Skeletal muscle tissue (tissue), 4 donors: ENCODE data around the gene RBP5. TPM values are rescaled to one million over a fixed set of nuclear protein-coding genes. Genes with fewer than 3 reads are reported as not detected.
A peak's percentile ranks its signal among the peaks of the same experiment; 100 is the strongest.

Experiments
- H3K27ac ChIP-seq: one replicate; pipeline ENCODE4 v1.7.0; 2013; ENCODE audit warnings: mild to moderate bottlenecking, low read depth, low read length, inconsistent platforms
- H3K27me3 ChIP-seq, 3 donors: one replicate each; pipeline ENCODE4 v1.7.0; 2013; ENCODE audit warnings: low read length in 3 of 3; ENCODE audit not compliant: control insufficient read depth in 3 of 3, insufficient read depth in 3 of 3
- H3K36me3 ChIP-seq, 3 donors: one replicate each; pipeline ENCODE4 v1.7.0; 2013; ENCODE audit warnings: low read length in 3 of 3; ENCODE audit not compliant: control insufficient read depth in 3 of 3, insufficient read depth in 3 of 3
- H3K4me1 ChIP-seq, 3 donors: one replicate each; pipeline ENCODE4 v1.7.0; 2013; ENCODE audit warnings: low read length in 3 of 3, mild to moderate bottlenecking in 3 of 3; ENCODE audit not compliant: control insufficient read depth in 3 of 3, insufficient read depth in 3 of 3
- H3K4me3 ChIP-seq, 3 donors: one replicate each; pipeline ENCODE4 v1.7.0; 2013; ENCODE audit warnings: low read length in 3 of 3
- H3K9ac ChIP-seq, 3 donors: one replicate each; pipeline ENCODE4 v1.7.0; 2013; ENCODE audit warnings: low read length in 3 of 3, mild to moderate bottlenecking in 3 of 3, moderate library complexity in 2 of 3, low read depth in 1 of 3
- H3K9me3 ChIP-seq, 3 donors: one replicate each; pipeline ENCODE4 v1.7.0; 2013; ENCODE audit warnings: low read length in 3 of 3; ENCODE audit not compliant: control insufficient read depth in 3 of 3
- total RNA-seq: library from RNA; depleted of rRNA; stranded (reverse); fragments of >200 nt; gene quantifications from one replicate; pipeline ENCODE4 v1.2.3, GENCODE V29; 2014
- donor health status: Osteomylitis.

The RBP5 gene
- total RNA-seq, 1 donor from 2014 or later = not detected

DNA sequence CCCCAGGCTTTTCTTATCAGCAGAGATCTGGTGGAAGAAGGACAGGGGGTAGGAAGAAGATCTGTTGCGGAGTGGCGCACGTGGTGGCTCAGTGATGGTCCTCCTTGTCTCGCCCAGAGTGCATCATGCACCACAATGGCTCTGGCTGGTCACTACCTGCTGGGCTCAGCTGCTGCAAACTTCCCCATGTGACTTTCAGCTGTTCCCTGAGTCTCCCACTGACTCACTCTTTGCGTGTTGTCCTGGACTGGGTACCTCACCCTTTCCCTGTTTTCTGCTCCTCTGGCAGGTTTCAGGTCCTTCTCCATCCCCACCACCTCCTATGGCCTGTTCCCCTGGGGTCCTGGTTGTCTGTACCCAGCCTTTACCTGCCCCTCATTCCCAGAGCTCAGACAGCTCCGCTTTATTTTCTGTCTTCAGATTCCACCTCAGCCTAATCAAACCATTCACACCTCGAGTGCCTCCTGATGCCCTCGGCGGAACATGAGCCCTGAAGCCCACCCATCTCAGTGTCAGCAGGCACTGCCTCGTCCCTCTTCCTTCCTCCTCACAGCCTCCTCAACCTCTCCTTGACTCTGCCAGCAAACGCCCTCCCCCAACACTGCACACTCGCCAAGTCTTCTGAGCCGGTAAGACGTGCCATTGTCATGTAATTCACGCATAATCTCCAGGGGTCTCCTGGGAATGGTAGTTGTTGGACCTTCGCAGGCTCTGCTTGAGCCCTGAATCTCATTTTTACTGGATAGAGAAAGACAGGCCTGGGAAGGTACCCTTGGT lies 38.3 kb downstream of the RBP5 start:
- Histone ChIP-seq H3K9me3 (no peaks in the 10 kb centered on the region), H3K4me1 (peaks cover 20 to 39% (median 24%) of the 10 kb centered on the region in 3 donors), H3K27me3 (no peaks in the 10 kb centered on the region), H3K9ac (peak overlapping the region; percentile 3 to 77 (median 45)), H3K36me3 (peaks cover 12 to 17% (median 13%) of the 10 kb centered on the region in 3 donors), H3K4me3 (peak overlapping the region; percentile 41 to 88 (median 64)), H3K27ac (peak overlapping the region; percentile 82)

DNA sequence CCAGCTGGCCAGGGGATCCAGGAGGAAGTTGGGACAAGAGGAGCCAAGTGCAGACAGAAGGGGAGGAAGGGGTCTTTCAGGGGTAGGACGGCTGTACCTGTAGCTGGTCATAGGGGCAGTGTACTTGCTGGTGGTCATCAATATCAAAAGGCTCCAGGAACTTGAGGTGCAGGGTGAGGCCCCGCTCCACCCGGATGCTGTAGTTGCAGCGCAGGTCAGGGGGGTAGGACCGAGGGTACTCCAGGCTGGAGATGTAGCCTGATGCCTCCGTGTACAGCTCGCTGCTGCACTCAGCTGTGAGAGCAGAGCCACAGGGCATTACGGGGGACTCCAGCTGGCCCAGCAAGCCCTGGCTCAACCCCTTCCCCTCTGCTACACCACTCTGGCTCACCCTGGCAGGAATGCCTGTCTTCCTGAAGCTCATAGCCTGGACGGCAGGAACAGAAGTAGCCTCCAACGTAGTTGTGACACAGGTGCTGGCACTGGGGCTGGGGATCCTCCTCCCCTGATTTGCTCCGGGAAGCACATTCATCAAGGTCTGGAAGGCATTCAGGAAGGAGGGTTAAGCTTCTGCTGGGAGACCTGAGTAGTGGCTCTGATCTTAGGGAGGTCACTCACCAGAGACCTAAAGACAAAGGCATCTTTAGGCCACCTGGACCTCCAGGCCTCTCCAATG lies 39.4 kb downstream of the RBP5 start:
- Histone ChIP-seq H3K9ac (no peak overlapping the region), H3K4me3 (no peak overlapping the region), H3K9me3 (no peaks in the 10 kb centered on the region), H3K27ac (peak overlapping the region; percentile 13), H3K4me1 (peaks cover 20 to 39% (median 24%) of the 10 kb centered on the region in 3 donors), H3K27me3 (no peaks in the 10 kb centered on the region), H3K36me3 (peaks cover 20 to 25% (median 23%) of the 10 kb centered on the region in 3 donors)

DNA sequence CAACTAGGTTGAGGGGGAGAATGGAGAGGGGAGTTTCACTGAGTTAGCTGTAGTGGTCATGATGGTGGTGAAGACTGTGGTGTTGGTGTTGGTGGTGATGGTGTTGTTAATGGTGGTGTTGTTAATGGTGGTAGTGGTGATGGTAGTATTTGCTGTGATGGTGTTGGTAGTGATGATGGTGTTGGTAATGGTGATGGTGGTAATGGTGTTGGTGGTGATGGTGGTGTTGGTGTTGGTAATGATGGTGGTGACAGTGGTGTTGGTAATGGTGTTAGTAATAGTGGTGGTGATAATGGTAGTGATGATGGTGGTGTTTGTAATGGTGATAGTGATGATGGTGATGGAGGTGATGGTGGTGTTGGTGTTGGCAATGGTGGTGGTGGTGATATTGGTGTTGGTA lies 45.6 kb downstream of the RBP5 start:
- Histone ChIP-seq H3K27ac (no peak overlapping the region), H3K4me1 (no peaks in the 10 kb centered on the region), H3K27me3 (no peaks in the 10 kb centered on the region), H3K36me3 (peaks cover 21 to 43% (median 26%) of the 10 kb centered on the region in 3 donors), H3K9ac (no peak overlapping the region), H3K9me3 (no peaks in the 10 kb centered on the region), H3K4me3 (no peak overlapping the region)

DNA sequence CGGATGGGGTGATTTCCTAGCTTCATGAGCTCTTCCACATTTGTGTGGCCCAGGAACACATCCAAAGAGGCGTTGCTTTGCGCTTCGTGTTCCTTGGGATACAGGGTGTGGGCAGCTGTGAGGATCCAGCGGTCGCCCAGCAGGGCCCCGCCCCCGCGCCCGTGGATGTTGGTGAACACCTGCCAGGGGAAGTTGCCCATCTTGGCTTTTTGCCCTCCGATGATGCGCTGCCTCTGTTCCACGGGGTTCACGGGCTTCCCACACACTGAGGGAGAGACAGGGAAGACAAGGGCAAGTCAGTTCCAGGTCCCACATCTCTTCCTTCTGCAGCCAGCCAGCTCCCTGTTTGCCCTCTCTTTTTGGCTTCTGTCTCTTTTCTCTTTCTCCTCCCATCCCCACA lies 47.7 kb downstream of the RBP5 start:
- H3K27me3 ChIP-seq = no peaks in the 10 kb centered on the region
- H3K4me1 ChIP-seq = no peaks in the 10 kb centered on the region
- no peak overlapping the region for H3K4me3 ChIP-seq
- H3K9me3 ChIP-seq = no peaks in the 10 kb centered on the region
- no peak overlapping the region for H3K27ac ChIP-seq
- H3K9ac ChIP-seq = no peak overlapping the region
- H3K36me3 ChIP-seq = peaks cover 21 to 35% (median 26%) of the 10 kb centered on the region in 3 donors

DNA sequence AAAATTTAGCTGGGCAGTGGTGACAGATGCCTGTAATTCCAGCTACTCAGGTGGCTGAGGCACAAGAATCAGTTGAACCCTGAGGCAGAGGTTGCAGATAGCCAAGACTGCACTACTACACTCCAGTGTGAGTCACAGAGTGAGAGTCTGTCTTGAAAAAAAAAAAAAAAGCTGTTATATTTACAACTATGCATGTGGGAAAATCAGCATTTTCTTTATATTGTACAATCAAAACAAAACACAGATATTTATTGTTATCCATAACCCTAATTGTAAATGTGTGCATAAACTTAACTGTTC lies 48.9 kb downstream of the RBP5 start:
- H3K9ac ChIP-seq = peak overlapping the region in 1 of 3 donors; percentile 16
- no peaks in the 10 kb centered on the region for H3K9me3 ChIP-seq
- no peaks in the 10 kb centered on the region for H3K4me1 ChIP-seq
- H3K36me3 ChIP-seq = peaks cover 13 to 24% (median 14%) of the 10 kb centered on the region in 3 donors
- no peaks in the 10 kb centered on the region for H3K27me3 ChIP-seq
- peak overlapping the region; percentile 15 for H3K27ac ChIP-seq
- no peak overlapping the region for H3K4me3 ChIP-seq

DNA sequence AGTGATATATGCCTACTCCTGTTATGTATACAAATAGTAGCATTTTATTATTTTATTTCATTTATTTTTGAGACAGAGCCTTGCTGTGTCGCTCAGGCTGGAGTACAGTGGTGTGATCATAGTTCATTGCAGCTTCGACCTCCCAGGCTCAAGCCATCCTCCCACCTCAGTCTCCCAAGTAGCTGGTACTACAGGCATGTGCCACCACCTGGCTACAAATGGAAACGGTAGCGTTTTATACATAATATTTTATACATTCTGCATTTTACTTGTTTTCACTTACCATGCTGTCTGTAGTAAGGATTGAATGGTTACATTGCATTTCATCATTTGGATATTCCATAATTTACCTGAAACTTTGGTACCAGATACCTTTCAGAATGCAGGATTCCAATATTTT lies 50.5 kb downstream of the RBP5 start:
- peaks cover 6 to 19% (median 7%) of the 10 kb centered on the region in 3 donors for H3K36me3 ChIP-seq
- no peaks in the 10 kb centered on the region for H3K9me3 ChIP-seq
- no peak overlapping the region for H3K9ac ChIP-seq
- H3K27me3 ChIP-seq = no peaks in the 10 kb centered on the region
- no peaks in the 10 kb centered on the region for H3K4me1 ChIP-seq
- no peak overlapping the region for H3K4me3 ChIP-seq
- no peak overlapping the region for H3K27ac ChIP-seq

DNA sequence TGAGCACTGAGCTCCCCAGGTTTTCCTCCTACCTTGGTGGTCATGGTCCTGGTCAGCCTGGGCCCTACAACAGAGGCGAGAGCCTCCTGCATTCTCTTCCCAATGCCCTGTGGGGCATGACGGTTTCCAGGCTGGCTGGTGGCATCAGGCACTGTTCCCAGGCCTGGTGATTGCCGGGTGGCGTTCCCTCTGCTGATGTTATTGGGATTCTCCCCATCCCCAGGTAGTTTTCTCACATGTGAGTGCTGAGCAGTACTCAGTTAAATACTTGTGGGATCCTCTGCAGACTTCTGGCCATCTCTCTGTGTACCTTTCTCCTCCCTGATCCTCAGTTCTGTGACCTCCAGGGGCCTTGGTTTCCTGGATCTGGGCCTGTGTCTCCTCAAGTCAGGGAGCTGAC lies 52.2 kb downstream of the RBP5 start:
- H3K27ac ChIP-seq = no peak overlapping the region
- no peaks in the 10 kb centered on the region for H3K4me1 ChIP-seq
- H3K4me3 ChIP-seq = no peak overlapping the region
- no peaks in the 10 kb centered on the region for H3K27me3 ChIP-seq
- H3K9me3 ChIP-seq = no peaks in the 10 kb centered on the region
- H3K36me3 ChIP-seq = peaks cover 0 to 7% (median 5%) of the 10 kb centered on the region in 3 donors
- no peak overlapping the region for H3K9ac ChIP-seq

DNA sequence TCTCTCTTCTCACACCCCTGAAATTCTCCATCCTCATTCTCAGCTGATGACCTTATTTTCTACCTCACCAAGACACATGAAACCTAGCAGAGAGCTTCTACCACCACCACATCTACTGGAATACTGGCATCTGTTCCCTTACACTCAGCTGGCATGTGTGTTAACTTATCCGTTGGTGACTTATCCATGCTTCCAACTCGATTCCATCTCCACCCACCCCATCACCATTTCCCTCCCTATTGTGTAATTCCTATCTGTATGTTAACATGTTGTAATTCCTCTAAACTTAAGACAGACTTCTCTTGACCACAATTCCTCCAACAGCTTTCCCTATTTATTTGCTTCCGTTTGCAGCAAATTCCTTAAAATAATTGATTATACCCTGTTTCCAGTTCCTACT lies 52.8 kb downstream of the RBP5 start:
- no peak overlapping the region for H3K27ac ChIP-seq
- H3K4me3 ChIP-seq = no peak overlapping the region

DNA sequence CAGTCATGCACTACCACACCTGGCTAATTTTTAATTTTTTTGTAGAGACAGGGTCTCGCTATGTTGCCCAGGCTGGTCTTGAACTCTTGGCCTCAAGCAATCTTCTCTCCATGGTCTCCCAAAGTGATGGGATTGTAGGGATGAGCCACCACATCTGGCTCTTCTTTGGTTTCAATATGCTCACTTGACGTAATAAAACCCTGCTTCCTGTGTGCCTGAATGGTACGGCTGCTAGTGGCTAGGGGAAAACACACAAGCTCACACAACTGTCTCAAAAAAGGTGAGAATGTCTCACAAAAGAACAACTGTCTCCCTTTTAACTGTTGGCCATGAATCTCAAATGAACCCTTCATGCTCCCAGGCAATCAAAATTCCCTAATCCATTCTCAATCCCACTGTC lies 53.2 kb downstream of the RBP5 start:
- Histone ChIP-seq H3K9me3 (no peaks in the 10 kb centered on the region), H3K9ac (no peak overlapping the region), H3K4me1 (peaks cover 0 to 1% (median 0%) of the 10 kb centered on the region in 3 donors), H3K27me3 (no peaks in the 10 kb centered on the region), H3K4me3 (no peak overlapping the region), H3K36me3 (peaks cover 0 to 3% (median under 1%) of the 10 kb centered on the region in 3 donors), H3K27ac (no peak overlapping the region)

More for the DNA sequence above, 52.8 kb downstream of the RBP5 start:
- H3K27me3 ChIP-seq = no peaks in the 10 kb centered on the region
- H3K9ac ChIP-seq = no peak overlapping the region
- no peaks in the 10 kb centered on the region for H3K4me1 ChIP-seq
- no peaks in the 10 kb centered on the region for H3K9me3 ChIP-seq
- H3K36me3 ChIP-seq = peaks cover 0 to 5% (median 4%) of the 10 kb centered on the region in 3 donors

DNA sequence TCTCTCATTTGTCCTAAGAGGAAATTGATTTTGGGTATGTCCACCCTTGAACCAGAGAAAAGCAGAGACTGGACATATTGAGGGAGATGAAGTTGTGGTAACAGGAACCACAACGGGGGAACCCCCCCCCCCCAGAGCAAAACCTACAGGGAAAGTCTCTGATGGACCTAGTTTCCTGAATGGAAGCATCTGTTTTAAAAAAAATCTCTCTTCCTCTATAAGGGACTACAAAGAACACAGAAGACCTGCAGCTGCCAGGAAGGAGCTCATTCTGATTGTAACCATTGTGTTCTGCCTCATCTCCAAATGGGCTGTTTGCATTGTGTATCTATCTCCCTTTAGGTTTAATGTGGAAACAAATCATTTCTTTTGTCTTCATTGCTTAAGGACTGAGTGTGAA lies 54.7 kb downstream of the RBP5 start:
- Histone ChIP-seq H3K9ac (no peak overlapping the region), H3K4me3 (no peak overlapping the region), H3K9me3 (no peaks in the 10 kb centered on the region), H3K27me3 (no peaks in the 10 kb centered on the region), H3K36me3 (peaks cover 0 to 15% (median 6%) of the 10 kb centered on the region in 3 donors), H3K27ac (no peak overlapping the region), H3K4me1 (peaks cover 6 to 17% (median 9%) of the 10 kb centered on the region in 3 donors)
